Progenitor cell of endocrine pancreas (in vitro differentiated cells): ENCODE measurements around the gene LTBP4. TPM values are rescaled to one million over a fixed set of nuclear protein-coding genes. Genes with fewer than 3 reads are reported as not detected.

ENCODE experiments used
- DNase-seq: peaks from one replicate; pipeline ENCODE4 v3.0.0; 2021; ENCODE audit warnings: low spot score; ENCODE audit not compliant: unreplicated experiment
- H3K27ac Mint-ChIP-seq: 2 replicates; pipeline ENCODE4 v1.8.0; 2021; ENCODE audit warnings: mild to moderate bottlenecking, moderate library complexity, mixed read lengths
- H3K27me3 Mint-ChIP-seq: 2 replicates; pipeline ENCODE4 v1.8.0; 2021; ENCODE audit warnings: mixed read lengths
- H3K36me3 Mint-ChIP-seq: 2 replicates; pipeline ENCODE4 v1.8.0; 2022; ENCODE audit warnings: mixed read lengths; ENCODE audit not compliant: insufficient read depth
- H3K4me1 Mint-ChIP-seq: 2 replicates; pipeline ENCODE4 v1.8.0; 2021; ENCODE audit warnings: low read depth, mixed read lengths
- H3K4me3 Mint-ChIP-seq: 2 replicates; pipeline ENCODE4 v1.8.0; 2021; ENCODE audit warnings: low read depth, mild to moderate bottlenecking, moderate library complexity, mixed read lengths
- H3K9me3 Mint-ChIP-seq: 2 replicates; pipeline ENCODE4 v1.8.0; 2021; ENCODE audit warnings: low read depth, mixed read lengths
- CTCF ChIP-seq: fragments of 200-600 bp; sonication (generic); IDR thresholded peaks from one replicate; pipeline ENCODE4 v1.5.0; 2021; ENCODE audit warnings: antibody characterized with exemption, mild to moderate bottlenecking; ENCODE audit not compliant: unreplicated experiment
- total RNA-seq: library from RNA; stranded (reverse); gene quantifications from 2 replicates; pipeline ENCODE4 v1.2.1, GENCODE V29; 2021

LTBP4 gene
- total RNA-seq, 1 donor from 2014 or later = 25.4 TPM

GRCh38 chr19:40611096-40611495 is 9.9 kb downstream of the LTBP4 start:
- Mint-ChIP-seq H3K27me3 (peaks cover 94% of the 10 kb centered on the region), H3K4me3 (no peak overlapping the region), H3K9me3 (no peaks in the 10 kb centered on the region), H3K36me3 (no peaks in the 10 kb centered on the region), H3K27ac (no peak overlapping the region), H3K4me1 (peaks cover 4% of the 10 kb centered on the region)
- no peak for TF ChIP-seq CTCF
- no peak for DNase-seq

GRCh38 chr19:40611900-40612698 is 10.9 kb downstream of the LTBP4 start:
- peaks cover 4% of the 10 kb centered on the region for H3K4me1 Mint-ChIP-seq
- H3K9me3 Mint-ChIP-seq = no peaks in the 10 kb centered on the region
- TF ChIP-seq CTCF = no peak
- peaks cover 84% of the 10 kb centered on the region for H3K27me3 Mint-ChIP-seq
- no peak for DNase-seq
- no peak overlapping the region for H3K4me3 Mint-ChIP-seq
- no peaks in the 10 kb centered on the region for H3K36me3 Mint-ChIP-seq
- H3K27ac Mint-ChIP-seq = no peak overlapping the region

GRCh38 chr19:40612831-40613689 is 11.9 kb downstream of the LTBP4 start:
- no peak for DNase-seq
- Mint-ChIP-seq H3K27me3 (peaks cover 74% of the 10 kb centered on the region), H3K4me3 (peak overlapping the region; percentile 75), H3K36me3 (no peaks in the 10 kb centered on the region), H3K4me1 (peaks cover 4% of the 10 kb centered on the region), H3K27ac (no peak overlapping the region), H3K9me3 (no peaks in the 10 kb centered on the region)
- no peak for TF ChIP-seq CTCF

- TF ChIP-seq CTCF = no peak
- Mint-ChIP-seq H3K27ac (peak overlapping the region; percentile 49), H3K36me3 (no peaks in the 10 kb centered on the region), H3K27me3 (peaks cover 66% of the 10 kb centered on the region), H3K4me3 (peak overlapping the region; percentile 75), H3K9me3 (no peaks in the 10 kb centered on the region), H3K4me1 (peaks cover 4% of the 10 kb centered on the region)
- no peak for DNase-seq
Observed at GRCh38 chr19:40613690-40614621, 12.8 kb downstream of the LTBP4 start.
